ENCODE measurements around the gene CHFR.
"Not testable (repeated sequence)": the region's sequence is repeated elsewhere in the genome, so short reads cannot be mapped to it uniquely, and the experiment has no call there.

CHFR gene

GRCh38 chr12:132874175-132874574 is 13.2 kb downstream of the CHFR start:
- DNase-seq = no peak

- DNase-seq = no peak
Measured at GRCh38 chr12:132873724-132874123, 13.7 kb downstream of the CHFR start.

- no peak for DNase-seq
Measured at GRCh38 chr12:132872975-132873421, 14.4 kb downstream of the CHFR start.

- no peak for DNase-seq
Measured at GRCh38 chr12:132872073-132872855, 15.1 kb downstream of the CHFR start.

- DNase-seq = no peak
Measured at GRCh38 chr12:132869551-132869950, 17.9 kb downstream of the CHFR start.

GRCh38 chr12:132866251-132866828 is 21.1 kb downstream of the CHFR start:
- DNase-seq = no peak

GRCh38 chr12:132861558-132861957 is 25.8 kb downstream of the CHFR start:
- DNase-seq = no peak

- no peak for DNase-seq
Measured at GRCh38 chr12:132858718-132859266, 28.6 kb downstream of the CHFR start.

GRCh38 chr12:132857019-132857418 is 30.4 kb downstream of the CHFR start:
- not testable (repeated sequence) for DNase-seq

- no peak for DNase-seq
Measured at GRCh38 chr12:132856581-132856980, 30.8 kb downstream of the CHFR start.

GRCh38 chr12:132855211-132855610 is 32.2 kb downstream of the CHFR start:
- DNase-seq = not testable (repeated sequence)

- DNase-seq = no peak
Measured at GRCh38 chr12:132853285-132854092, 33.9 kb downstream of the CHFR start.

- no peak for DNase-seq
Measured at GRCh38 chr12:132852496-132852895, 34.9 kb downstream of the CHFR start.

- no peak for DNase-seq
Measured at GRCh38 chr12:132851465-132851864, 35.9 kb downstream of the CHFR start.

- no peak for DNase-seq
Measured at GRCh38 chr12:132850291-132850690, 37.1 kb downstream of the CHFR start.

GRCh38 chr12:132848521-132848920 is 38.9 kb downstream of the CHFR start:
- DNase-seq = no peak

- DNase-seq = no peak
Measured at GRCh38 chr12:132847363-132848356, 39.7 kb downstream of the CHFR start.

GRCh38 chr12:132844681-132845080 is 42.7 kb downstream of the CHFR start:
- not testable (repeated sequence) for DNase-seq

- no peak for DNase-seq
Measured at GRCh38 chr12:132842449-132843045, 44.9 kb downstream of the CHFR start.

- DNase-seq = no peak
Measured at GRCh38 chr12:132841151-132841550, 46.3 kb downstream of the CHFR start.

GRCh38 chr12:132840536-132840935 is 46.9 kb downstream of the CHFR start:
- no peak for DNase-seq
